ENCODE data around the gene SCN10A.

DNA sequence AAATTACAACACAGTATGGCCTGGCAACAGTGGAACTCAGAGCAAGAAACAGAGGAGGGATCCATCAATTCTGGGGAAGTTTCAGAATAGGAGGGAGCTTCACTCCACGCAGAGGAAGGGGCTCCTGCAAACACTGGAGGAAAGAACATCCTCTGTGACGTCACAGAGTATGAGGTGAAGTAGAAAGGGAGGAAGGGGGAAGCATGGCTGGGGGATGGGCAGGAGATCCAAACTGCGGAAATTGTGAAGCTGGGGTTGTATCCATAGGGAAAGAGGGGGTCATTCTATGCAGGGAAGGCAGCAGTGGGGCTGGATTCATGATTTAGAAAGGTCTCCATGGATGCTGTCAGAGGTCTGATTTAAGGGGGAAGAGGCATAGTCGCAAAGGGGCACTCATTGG, 8.3 kb upstream of the SCN10A start:
- TF ChIP-seq POLR2A (IDR thresholded peaks at IDR 0.05; ENCODE audit: low read depth, low read length) (no peak), POU2F2 (IDR thresholded peaks at IDR 0.05; ENCODE audit: low read depth, low read length) (no peak), TAF1 (IDR thresholded peaks at IDR 0.05; ENCODE audit: low read depth, low read length) (no peak), POLR2AphosphoS5 (IDR thresholded peaks at IDR 0.05; ENCODE audit: low read depth, low read length) (no peak), SPI1 (IDR thresholded peaks at IDR 0.05; ENCODE audit: low read depth, low read length) (no peak), PAX5 (IDR thresholded peaks at IDR 0.05; ENCODE audit: insufficient read depth, low read length, severe bottlenecking) (no peak)

Measured in GM12891 (cell line).